C4-2B (cell line): ENCODE measurements around the gene SHC3.

Experiments used
- ZFX ChIP-seq: fragments of 450-650 bp; IDR thresholded peaks from 2 replicates; pipeline ENCODE4 v1.6.1; 2017
- TF ChIP-seq, protein P1 (sequence below): fragments of 450-650 bp; conservative IDR thresholded peaks from 2 replicates; pipeline ENCODE4 v1.5.1; 2017; ENCODE audit warnings: mild to moderate bottlenecking

DNA sequence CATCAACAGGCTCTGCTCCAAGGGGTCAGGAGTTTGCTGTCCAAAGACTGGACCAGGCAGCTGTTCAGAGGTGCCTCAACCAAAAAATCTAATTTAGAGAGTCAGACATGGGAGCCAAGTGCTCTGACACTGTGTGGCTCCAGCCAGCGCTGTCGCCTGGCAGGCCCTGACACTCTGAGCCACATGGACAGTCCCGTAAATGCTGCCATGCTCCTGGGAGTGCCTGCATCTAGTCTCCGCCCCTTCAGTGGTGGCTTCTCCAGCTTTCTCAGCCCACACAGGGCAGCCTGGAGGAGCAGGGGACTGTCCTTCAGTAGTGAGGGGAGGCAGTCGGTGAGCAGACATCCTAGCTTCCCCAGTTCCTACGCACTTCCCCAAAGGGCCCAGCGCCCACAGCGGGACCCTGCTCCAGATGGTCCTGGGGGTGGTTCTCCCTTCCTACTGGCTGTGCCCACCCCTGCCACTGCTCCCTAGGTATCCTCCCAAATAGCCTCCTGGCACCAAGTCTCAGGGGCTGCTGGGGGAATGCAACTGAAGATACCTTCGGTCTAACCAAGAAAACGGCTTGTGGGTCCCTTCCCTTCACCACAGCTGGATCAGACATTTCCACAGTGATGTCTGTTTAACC lies 72.3 kb downstream of the SHC3 start:
- TF ChIP-seq, protein P1, sequence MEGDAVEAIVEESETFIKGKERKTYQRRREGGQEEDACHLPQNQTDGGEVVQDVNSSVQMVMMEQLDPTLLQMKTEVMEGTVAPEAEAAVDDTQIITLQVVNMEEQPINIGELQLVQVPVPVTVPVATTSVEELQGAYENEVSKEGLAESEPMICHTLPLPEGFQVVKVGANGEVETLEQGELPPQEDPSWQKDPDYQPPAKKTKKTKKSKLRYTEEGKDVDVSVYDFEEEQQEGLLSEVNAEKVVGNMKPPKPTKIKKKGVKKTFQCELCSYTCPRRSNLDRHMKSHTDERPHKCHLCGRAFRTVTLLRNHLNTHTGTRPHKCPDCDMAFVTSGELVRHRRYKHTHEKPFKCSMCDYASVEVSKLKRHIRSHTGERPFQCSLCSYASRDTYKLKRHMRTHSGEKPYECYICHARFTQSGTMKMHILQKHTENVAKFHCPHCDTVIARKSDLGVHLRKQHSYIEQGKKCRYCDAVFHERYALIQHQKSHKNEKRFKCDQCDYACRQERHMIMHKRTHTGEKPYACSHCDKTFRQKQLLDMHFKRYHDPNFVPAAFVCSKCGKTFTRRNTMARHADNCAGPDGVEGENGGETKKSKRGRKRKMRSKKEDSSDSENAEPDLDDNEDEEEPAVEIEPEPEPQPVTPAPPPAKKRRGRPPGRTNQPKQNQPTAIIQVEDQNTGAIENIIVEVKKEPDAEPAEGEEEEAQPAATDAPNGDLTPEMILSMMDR: no peak
- TF ChIP-seq ZFX: no peak
